ENCODE data around the gene SAMD4A. TPM values are rescaled to one million over a fixed set of nuclear protein-coding genes. Genes with fewer than 3 reads are reported as not detected.
A peak's percentile ranks its signal among the peaks of the same experiment; 100 is the strongest.

The SAMD4A gene
- total RNA-seq, 4 donors from 2014 or later, result 2.9 to 19.5 (median 3.9) TPM

GRCh38 chr14:54686871-54687749 lies 120.2 kb downstream of the SAMD4A start:
- H3K27ac ChIP-seq, result peak overlapping the region; percentile 63 to 91 (median 76)
- intact Hi-C loops (cut with DNase I), result no loop called here

DNA sequence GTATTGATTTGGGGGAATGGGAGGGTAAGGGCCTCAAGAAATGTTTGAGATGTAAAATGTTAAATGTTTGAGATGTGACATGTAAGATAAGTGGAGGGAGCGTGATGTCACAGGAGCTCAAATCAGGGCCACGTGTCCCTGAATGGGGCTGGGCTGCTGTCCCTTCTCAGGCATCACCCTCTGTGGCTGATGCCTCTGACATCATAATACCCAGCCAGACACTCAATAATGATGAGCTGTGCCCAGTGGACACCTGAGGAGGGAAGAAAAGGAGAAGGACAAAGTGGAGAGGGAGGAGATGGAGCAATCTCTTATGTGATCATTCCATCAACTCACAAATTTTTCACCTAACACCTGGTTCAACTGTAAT lies 120.8 kb downstream of the SAMD4A start:
- H3K9me3 ChIP-seq, result no peaks in the 10 kb centered on the region
- H3K27ac ChIP-seq, result peak overlapping the region in 3 of 4 donors; percentile 75 to 91 (median 78)
- DNase-seq, result no peak
- intact Hi-C loops (cut with DNase I), result no loop called here
- no peaks in the 10 kb centered on the region for H3K36me3 ChIP-seq
- no peak for TF ChIP-seq POLR2A (IDR thresholded peaks at IDR 0.05)
- TF ChIP-seq, protein P1, sequence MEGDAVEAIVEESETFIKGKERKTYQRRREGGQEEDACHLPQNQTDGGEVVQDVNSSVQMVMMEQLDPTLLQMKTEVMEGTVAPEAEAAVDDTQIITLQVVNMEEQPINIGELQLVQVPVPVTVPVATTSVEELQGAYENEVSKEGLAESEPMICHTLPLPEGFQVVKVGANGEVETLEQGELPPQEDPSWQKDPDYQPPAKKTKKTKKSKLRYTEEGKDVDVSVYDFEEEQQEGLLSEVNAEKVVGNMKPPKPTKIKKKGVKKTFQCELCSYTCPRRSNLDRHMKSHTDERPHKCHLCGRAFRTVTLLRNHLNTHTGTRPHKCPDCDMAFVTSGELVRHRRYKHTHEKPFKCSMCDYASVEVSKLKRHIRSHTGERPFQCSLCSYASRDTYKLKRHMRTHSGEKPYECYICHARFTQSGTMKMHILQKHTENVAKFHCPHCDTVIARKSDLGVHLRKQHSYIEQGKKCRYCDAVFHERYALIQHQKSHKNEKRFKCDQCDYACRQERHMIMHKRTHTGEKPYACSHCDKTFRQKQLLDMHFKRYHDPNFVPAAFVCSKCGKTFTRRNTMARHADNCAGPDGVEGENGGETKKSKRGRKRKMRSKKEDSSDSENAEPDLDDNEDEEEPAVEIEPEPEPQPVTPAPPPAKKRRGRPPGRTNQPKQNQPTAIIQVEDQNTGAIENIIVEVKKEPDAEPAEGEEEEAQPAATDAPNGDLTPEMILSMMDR (IDR thresholded peaks at IDR 0.05), result no peak
- no peak overlapping the region for H3K4me3 ChIP-seq
- WGBS, 2 donors, result 80 to 88% methylated on average over 2 of the region's 2 CpGs
- H3K27me3 ChIP-seq, result no peaks in the 10 kb centered on the region
- H3K4me1 ChIP-seq, result peaks cover 7 to 53% (median 29%) of the 10 kb centered on the region in 3 donors

More at GRCh38 chr14:54686871-54687749, 120.2 kb downstream of the SAMD4A start:
- TF ChIP-seq POLR2A (IDR thresholded peaks at IDR 0.05), result no peak
- TF ChIP-seq, protein P1 (IDR thresholded peaks at IDR 0.05), result no peak
- Histone ChIP-seq H3K4me1 (peaks cover 7 to 53% (median 29%) of the 10 kb centered on the region in 3 donors), H3K4me3 (no peak overlapping the region), H3K36me3 (no peaks in the 10 kb centered on the region), H3K9me3 (no peaks in the 10 kb centered on the region), H3K27me3 (no peaks in the 10 kb centered on the region)
- 51 to 66% methylated on average over 8 of the region's 8 CpGs for WGBS, 2 donors
- DNase-seq, result no peak

DNA sequence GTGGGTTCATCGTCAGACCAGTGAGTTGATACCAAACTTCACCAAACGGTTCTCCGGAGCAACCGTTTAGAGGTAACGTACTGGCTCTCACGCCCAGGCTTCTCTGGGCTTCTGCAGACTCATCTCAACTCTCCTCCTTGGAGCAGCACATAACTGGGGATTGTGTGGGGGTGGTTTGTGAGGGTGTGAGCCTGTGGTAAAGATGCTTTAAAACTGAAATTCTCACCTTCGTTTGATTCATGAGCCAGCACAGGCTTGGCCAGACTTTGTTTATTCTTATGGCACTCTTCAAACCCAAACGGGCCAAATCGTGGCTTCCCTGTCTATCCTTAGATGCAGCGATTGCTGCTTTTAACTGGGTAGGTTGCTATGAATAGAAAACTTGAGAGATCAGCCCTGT lies 121.3 kb downstream of the SAMD4A start:
- Histone ChIP-seq H3K9me3 (no peaks in the 10 kb centered on the region), H3K4me3 (no peak overlapping the region), H3K4me1 (peaks cover 7 to 53% (median 29%) of the 10 kb centered on the region in 3 donors), H3K36me3 (no peaks in the 10 kb centered on the region), H3K27ac (peak overlapping the region in 3 of 4 donors; percentile 75 to 91 (median 78)), H3K27me3 (no peaks in the 10 kb centered on the region)
- TF ChIP-seq, protein P1 (IDR thresholded peaks at IDR 0.05), result no peak
- no peak for TF ChIP-seq POLR2A (IDR thresholded peaks at IDR 0.05)
- no peak for DNase-seq
- 58 to 73% methylated on average over 6 to 10 of the region's 10 CpGs for WGBS, 2 donors
- intact Hi-C loops (cut with DNase I), result no loop called here

GRCh38 chr14:54689928-54690327 lies 123.0 kb downstream of the SAMD4A start:
- peaks cover 0 to 37% (median 17%) of the 10 kb centered on the region in 3 donors for H3K4me1 ChIP-seq
- no peak overlapping the region for H3K27ac ChIP-seq
- no peak overlapping the region for H3K4me3 ChIP-seq
- H3K9me3 ChIP-seq, result no peaks in the 10 kb centered on the region
- intact Hi-C loops (cut with DNase I), result loop anchor here (5.0 kb wide), 1 partner anchor 123 kb away; the partner anchor contains the start of gene SAMD4A
- WGBS, 2 donors, result 67 to 100% methylated on average over 1 of the region's 1 CpG
- no peaks in the 10 kb centered on the region for H3K27me3 ChIP-seq
- TF ChIP-seq POLR2A (IDR thresholded peaks at IDR 0.05), result no peak
- TF ChIP-seq, protein P1 (IDR thresholded peaks at IDR 0.05), result no peak
- no peaks in the 10 kb centered on the region for H3K36me3 ChIP-seq
- DNase-seq, result no peak

DNA sequence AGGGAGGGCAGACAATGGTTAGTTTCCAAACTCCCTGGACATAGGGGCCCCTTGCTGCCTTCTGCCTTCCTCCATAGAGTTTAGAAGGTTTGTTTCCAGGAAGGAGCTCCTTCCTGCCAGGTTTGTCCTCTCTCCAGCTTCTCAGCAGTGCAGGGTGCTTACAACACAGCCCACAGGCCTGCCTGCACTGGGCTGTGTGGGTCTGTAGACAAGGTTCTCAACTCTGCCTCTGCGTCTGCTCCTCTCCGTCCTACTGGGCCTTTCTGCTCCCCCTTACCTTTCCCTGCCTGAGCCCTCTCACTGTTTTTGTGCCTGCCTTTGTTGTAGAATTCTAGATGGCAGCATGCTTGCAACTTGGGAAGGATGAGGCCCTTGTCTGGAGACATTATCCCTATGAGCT lies 124.0 kb downstream of the SAMD4A start:
- Histone ChIP-seq H3K9me3 (no peaks in the 10 kb centered on the region), H3K4me3 (no peak overlapping the region), H3K27me3 (no peaks in the 10 kb centered on the region), H3K27ac (peak overlapping the region in 1 of 4 donors; percentile 38), H3K36me3 (no peaks in the 10 kb centered on the region), H3K4me1 (peaks cover 0 to 28% (median 7%) of the 10 kb centered on the region in 3 donors)
- 95 to 100% methylated on average over 2 of the region's 2 CpGs for WGBS, 2 donors
- no peak for DNase-seq
- intact Hi-C loops (cut with DNase I), result loop anchor here (5.0 kb wide), 1 partner anchor 124 kb away; the partner anchor contains the start of gene SAMD4A
- TF ChIP-seq, protein P1 (IDR thresholded peaks at IDR 0.05), result no peak
- TF ChIP-seq POLR2A (IDR thresholded peaks at IDR 0.05), result no peak

Data from esophagus squamous epithelium (tissue), 5 donors.